GM21515 (cell line): ENCODE results near the gene MRPS21.
"Not testable (repeated sequence)": the region's sequence is repeated elsewhere in the genome, so short reads cannot be mapped to it uniquely, and the experiment has no call there.

Source experiments
- ATAC-seq: cut with Tn5 transposase; IDR thresholded peaks from one replicate; pipeline ENCODE4 v1.9.1; 2021; ENCODE audit not compliant: unreplicated experiment

The MRPS21 gene

GRCh38 chr1:150281221-150281757, 12.4 kb upstream of the MRPS21 start:
- ATAC-seq: no peak

- ATAC-seq: no peak
Observed at GRCh38 chr1:150281758-150282557, 11.7 kb upstream of the MRPS21 start, which contains the start of gene CIART. Gene CIART, plus strand, starts transcription at chr1:150282554. Its CDS starts 714 bp downstream, at chr1:150283268.

GRCh38 chr1:150282558-150282958, 11.1 kb upstream of the MRPS21 start:
- ATAC-seq: no peak

GRCh38 chr1:150283260-150283659, 10.4 kb upstream of the MRPS21 start:
- ATAC-seq: no peak

- ATAC-seq: no peak
Observed at GRCh38 chr1:150288382-150288781, 5.3 kb upstream of the MRPS21 start.

GRCh38 chr1:150288822-150289221, 4.8 kb upstream of the MRPS21 start:
- no peak for ATAC-seq

- ATAC-seq: no peak
Observed at GRCh38 chr1:150295476-150295875, 1.8 kb downstream of the MRPS21 start.

GRCh38 chr1:150299716-150300115, 6.1 kb downstream of the MRPS21 start:
- no peak for ATAC-seq

GRCh38 chr1:150302338-150302737, 8.7 kb downstream of the MRPS21 start:
- ATAC-seq: no peak

GRCh38 chr1:150302902-150303301, 9.2 kb downstream of the MRPS21 start:
- no peak for ATAC-seq

- not testable (repeated sequence) for ATAC-seq
Observed at GRCh38 chr1:150308585-150308984, 14.9 kb downstream of the MRPS21 start.

- no peak for ATAC-seq
Observed at GRCh38 chr1:150309758-150310508, 16.3 kb downstream of the MRPS21 start.

GRCh38 chr1:150311762-150312161, 18.1 kb downstream of the MRPS21 start:
- ATAC-seq: no peak

- not testable (repeated sequence) for ATAC-seq
Observed at GRCh38 chr1:150314691-150315090, 21.0 kb downstream of the MRPS21 start.

- no peak for ATAC-seq
Observed at GRCh38 chr1:150320667-150320978, 27.0 kb downstream of the MRPS21 start.

GRCh38 chr1:150321826-150322166, 28.1 kb downstream of the MRPS21 start:
- no peak for ATAC-seq

GRCh38 chr1:150322310-150322709, 28.6 kb downstream of the MRPS21 start:
- no peak for ATAC-seq

- ATAC-seq: no peak
Observed at GRCh38 chr1:150332651-150333290, 39.1 kb downstream of the MRPS21 start.

- no peak for ATAC-seq
Observed at GRCh38 chr1:150346316-150346715, 52.7 kb downstream of the MRPS21 start.

- no peak for ATAC-seq
Observed at GRCh38 chr1:150352866-150353265, 59.2 kb downstream of the MRPS21 start.
